NT2/D1 (cell line): ENCODE results near the gene CRYBB1.

Experiments
- DNase-seq: peaks from one replicate; pipeline ENCODE4 v3.0.0-alpha.2; 2011; ENCODE audit warnings: low read depth, low spot score
- H3K27me3 ChIP-seq: 2 replicates; pipeline ENCODE4 v1.6.0; 2011; ENCODE audit warnings: mild to moderate bottlenecking; ENCODE audit not compliant: insufficient read length, insufficient read depth
- H3K36me3 ChIP-seq: 2 replicates; pipeline ENCODE4 v1.6.1; 2011; ENCODE audit warnings: mild to moderate bottlenecking, low read length, mixed read lengths; ENCODE audit not compliant: insufficient read depth, insufficient read length
- H3K4me1 ChIP-seq: 2 replicates; pipeline ENCODE4 v1.5.1; 2011; ENCODE audit not compliant: insufficient read depth, insufficient read length
- H3K4me3 ChIP-seq: 2 replicates; pipeline ENCODE4 v1.5.1; 2011; ENCODE audit warnings: low read depth; ENCODE audit not compliant: insufficient read length
- H3K9ac ChIP-seq: 2 replicates; pipeline ENCODE4 v1.6.0; 2011; ENCODE audit warnings: low read depth; ENCODE audit not compliant: insufficient read length
- H3K9me3 ChIP-seq: 2 replicates; pipeline ENCODE4 v1.5.1; 2011; ENCODE audit warnings: mild to moderate bottlenecking, low read length; ENCODE audit not compliant: insufficient read depth
- SUZ12 ChIP-seq: IDR thresholded peaks from 2 replicates; pipeline ENCODE4 v1.6.1; 2011; ENCODE audit not compliant: insufficient read length, insufficient read depth; ENCODE audit errors: extremely low read depth
- YY1 ChIP-seq: IDR thresholded peaks from 2 replicates; pipeline ENCODE4 v1.6.1; 2011; ENCODE audit not compliant: insufficient read length, insufficient read depth
- ZNF274 ChIP-seq: IDR thresholded peaks from 2 replicates; pipeline ENCODE4 v1.6.1; 2011; ENCODE audit warnings: mild to moderate bottlenecking, low read depth, low read length

Gene CRYBB1

GRCh38 chr22:26632422-26633155, 14.8 kb upstream of the CRYBB1 start:
- Histone ChIP-seq H3K36me3 (no peaks in the 10 kb centered on the region), H3K9me3 (no peaks in the 10 kb centered on the region), H3K9ac (no peak overlapping the region), H3K27me3 (no peaks in the 10 kb centered on the region), H3K4me3 (no peak overlapping the region), H3K4me1 (no peaks in the 10 kb centered on the region)
- DNase-seq = no peak
- no peak for TF ChIP-seq YY1
- no peak for TF ChIP-seq SUZ12
- no peak for TF ChIP-seq ZNF274

- DNase-seq = no peak
- no peak overlapping the region for H3K4me3 ChIP-seq
- no peak overlapping the region for H3K9ac ChIP-seq
- H3K4me1 ChIP-seq = no peaks in the 10 kb centered on the region
- no peaks in the 10 kb centered on the region for H3K9me3 ChIP-seq
- H3K36me3 ChIP-seq = no peaks in the 10 kb centered on the region
- no peak for TF ChIP-seq SUZ12
- TF ChIP-seq ZNF274 = no peak
- no peak for TF ChIP-seq YY1
- no peaks in the 10 kb centered on the region for H3K27me3 ChIP-seq
Observed at GRCh38 chr22:26631282-26631681, 13.5 kb upstream of the CRYBB1 start.

- no peaks in the 10 kb centered on the region for H3K36me3 ChIP-seq
- no peak overlapping the region for H3K9ac ChIP-seq
- DNase-seq = no peak
- H3K9me3 ChIP-seq = no peaks in the 10 kb centered on the region; the same call in 1 of the 2 replicates
- H3K4me3 ChIP-seq = no peak overlapping the region
- TF ChIP-seq SUZ12 = no peak
- TF ChIP-seq ZNF274 = no peak
- no peak for TF ChIP-seq YY1
- H3K27me3 ChIP-seq = no peaks in the 10 kb centered on the region
- H3K4me1 ChIP-seq = no peaks in the 10 kb centered on the region
Observed at GRCh38 chr22:26629988-26630761, 12.3 kb upstream of the CRYBB1 start.

GRCh38 chr22:26624803-26625202, 7.0 kb upstream of the CRYBB1 start:
- Histone ChIP-seq H3K4me1 (no peaks in the 10 kb centered on the region), H3K36me3 (no peaks in the 10 kb centered on the region), H3K9me3 (no peaks in the 10 kb centered on the region; the same call in 1 of the 2 replicates), H3K9ac (no peak overlapping the region), H3K27me3 (no peaks in the 10 kb centered on the region), H3K4me3 (no peak overlapping the region)
- no peak for DNase-seq
- TF ChIP-seq YY1 = no peak
- no peak for TF ChIP-seq SUZ12
- no peak for TF ChIP-seq ZNF274

GRCh38 chr22:26623984-26624383, 6.2 kb upstream of the CRYBB1 start:
- TF ChIP-seq SUZ12 = no peak
- no peak for TF ChIP-seq ZNF274
- TF ChIP-seq YY1 = no peak
- Histone ChIP-seq H3K27me3 (no peaks in the 10 kb centered on the region), H3K4me3 (no peak overlapping the region), H3K4me1 (no peaks in the 10 kb centered on the region), H3K9ac (no peak overlapping the region), H3K36me3 (no peaks in the 10 kb centered on the region), H3K9me3 (no peaks in the 10 kb centered on the region; the same call in 1 of the 2 replicates)
- DNase-seq = no peak

GRCh38 chr22:26621663-26622062, 3.8 kb upstream of the CRYBB1 start, which contains the start of gene CRYBA4:
Gene CRYBA4, plus strand, starts transcription at chr22:26621963. Its CDS starts 634 bp downstream, at chr22:26622597.
- no peaks in the 10 kb centered on the region; the same call in 1 of the 2 replicates for H3K9me3 ChIP-seq
- DNase-seq = no peak
- TF ChIP-seq YY1 (no peak), ZNF274 (no peak), SUZ12 (no peak)

GRCh38 chr22:26620197-26620596, 2.4 kb upstream of the CRYBB1 start:
- H3K9me3 ChIP-seq = no peaks in the 10 kb centered on the region; the same call in 1 of the 2 replicates
- no peaks in the 10 kb centered on the region for H3K27me3 ChIP-seq
- no peaks in the 10 kb centered on the region for H3K36me3 ChIP-seq
- H3K4me1 ChIP-seq = peaks cover 6% of the 10 kb centered on the region
- DNase-seq = no peak
- H3K4me3 ChIP-seq = no peak overlapping the region
- TF ChIP-seq SUZ12 = no peak
- no peak for TF ChIP-seq YY1
- no peak for TF ChIP-seq ZNF274
- no peak overlapping the region for H3K9ac ChIP-seq

More at GRCh38 chr22:26621663-26622062, 3.8 kb upstream of the CRYBB1 start, which contains the start of gene CRYBA4:
- H3K9ac ChIP-seq = no peak within 1 kb of the TSS
- H3K4me1 ChIP-seq = peaks cover 3% of the 10 kb centered on the region
- H3K36me3 ChIP-seq = no peaks in the 10 kb centered on the region
- no peaks in the 10 kb centered on the region for H3K27me3 ChIP-seq
- no peak within 1 kb of the TSS for H3K4me3 ChIP-seq
